Breast epithelium (tissue), 4 donors: ENCODE data around the gene ROBO2. TPM values are rescaled to one million over a fixed set of nuclear protein-coding genes. Genes with fewer than 3 reads are reported as not detected.

ENCODE experiments used
- DNase-seq, 2 donors: peaks; one replicate each; pipeline ENCODE4 v3.0.0-alpha.2; 2019; ENCODE audit warnings: low spot score in 2 of 2
- H3K27ac ChIP-seq, 2 donors: fragments of 200-600 bp; sonication (generic) in 1 of 2; one replicate each; pipeline ENCODE4 v1.5.1; 2016 to 2019; ENCODE audit warnings: mild to moderate bottlenecking in 1 of 2
- H3K27me3 ChIP-seq, 2 donors: fragments of 200-600 bp; sonication (generic) in 1 of 2; one replicate each; pipeline versions ENCODE4 v1.5.1 to v1.6.0; 2017 to 2019; ENCODE audit warnings: control low read depth in 1 of 2, mild to moderate bottlenecking in 1 of 2
- H3K36me3 ChIP-seq: fragments of 200-600 bp; one replicate; pipeline ENCODE4 v1.5.1; 2019
- H3K4me1 ChIP-seq, 2 donors: fragments of 200-600 bp; sonication (generic); one replicate each; pipeline ENCODE4 v1.5.1; 2016 to 2019; ENCODE audit warnings: control low read depth in 1 of 2
- H3K4me3 ChIP-seq, 3 donors: fragments of 200-600 bp; sonication (generic); 1 replicate in 2 of 3; 2 replicates in 1 of 3; pipeline ENCODE4 v1.5.1; 2016 to 2019; ENCODE audit warnings: mild to moderate bottlenecking in 3 of 3, moderate library complexity in 2 of 3
- H3K9me3 ChIP-seq, 2 donors: fragments of 200-600 bp; sonication (generic) in 1 of 2; one replicate each; pipeline ENCODE4 v1.5.1; 2016 to 2019; ENCODE audit warnings: control low read depth in 1 of 2
- CTCF ChIP-seq, 3 donors: fragments of 450-650 bp; IDR thresholded peaks; one replicate each; pipeline ENCODE4 v1.5.1; 2016 to 2017; ENCODE audit warnings: antibody characterized with exemption in 3 of 3, mild to moderate bottlenecking in 3 of 3, moderate library complexity in 3 of 3
- POLR2A ChIP-seq: fragments of 450-650 bp; IDR thresholded peaks from one replicate; pipeline ENCODE4 v1.6.1; 2016; ENCODE audit warnings: antibody characterized with exemption, mild to moderate bottlenecking, moderate library complexity
- POLR2AphosphoS5 ChIP-seq, 3 donors: sonication (generic); formaldehyde crosslinking; IDR thresholded peaks; one replicate each; pipeline ENCODE4 v1.6.1; 2017; ENCODE audit warnings: antibody characterized with exemption in 3 of 3
- intact Hi-C: fragments of 100-400 bp; cut with DNase I; formaldehyde crosslinking; loops from one replicate; pipeline ENCODE4 v1.15.1; 2023; ENCODE audit warnings: low total_unique reads
- total RNA-seq, 3 donors: library from RNA; depleted of rRNA; stranded (reverse); fragments of >200 nt; gene quantifications; one replicate each; pipeline ENCODE4 v1.1.0, GENCODE V29; 2016

The ROBO2 gene
- total RNA-seq, 3 donors from 2014 or later = 0.98 to 1.4 (median 1.3) TPM

- DNase-seq = no peak
- no peak for TF ChIP-seq CTCF (IDR thresholded peaks at IDR 0.05)
- no peak overlapping the region for H3K27ac ChIP-seq
- intact Hi-C loops = no loop called here
- H3K27me3 ChIP-seq = no peaks in the 10 kb centered on the region
- no peak overlapping the region for H3K4me3 ChIP-seq
- no peaks in the 10 kb centered on the region for H3K36me3 ChIP-seq
- H3K9me3 ChIP-seq = no peaks in the 10 kb centered on the region
- no peaks in the 10 kb centered on the region for H3K4me1 ChIP-seq
Measured at GRCh38 chr3:77051591-77051990, 11.7 kb downstream of the ROBO2 start.

GRCh38 chr3:77052051-77052501 lies 12.2 kb downstream of the ROBO2 start:
- Histone ChIP-seq H3K27me3 (no peaks in the 10 kb centered on the region), H3K36me3 (no peaks in the 10 kb centered on the region), H3K9me3 (no peaks in the 10 kb centered on the region), H3K27ac (no peak overlapping the region), H3K4me3 (no peak overlapping the region), H3K4me1 (no peaks in the 10 kb centered on the region)
- no peak for DNase-seq
- intact Hi-C loops = no loop called here
- TF ChIP-seq POLR2AphosphoS5 (IDR thresholded peaks at IDR 0.05) (no peak), POLR2A (no peak), CTCF (IDR thresholded peaks at IDR 0.05) (no peak)

- H3K4me1 ChIP-seq = no peaks in the 10 kb centered on the region
- no peaks in the 10 kb centered on the region for H3K36me3 ChIP-seq
- intact Hi-C loops = no loop called here
- no peaks in the 10 kb centered on the region for H3K27me3 ChIP-seq
- H3K27ac ChIP-seq = no peak overlapping the region
- H3K9me3 ChIP-seq = no peaks in the 10 kb centered on the region
- no peak for DNase-seq
- H3K4me3 ChIP-seq = no peak overlapping the region
- TF ChIP-seq POLR2A (no peak), CTCF (IDR thresholded peaks at IDR 0.05) (no peak), POLR2AphosphoS5 (IDR thresholded peaks at IDR 0.05) (no peak)
Measured at GRCh38 chr3:77052733-77053670, 13.1 kb downstream of the ROBO2 start.

- TF ChIP-seq POLR2AphosphoS5 (IDR thresholded peaks at IDR 0.05) (no peak), CTCF (IDR thresholded peaks at IDR 0.05) (no peak), POLR2A (no peak)
- Histone ChIP-seq H3K4me3 (no peak overlapping the region), H3K9me3 (no peaks in the 10 kb centered on the region), H3K4me1 (no peaks in the 10 kb centered on the region), H3K27ac (no peak overlapping the region), H3K27me3 (no peaks in the 10 kb centered on the region), H3K36me3 (no peaks in the 10 kb centered on the region)
- intact Hi-C loops = no loop called here
- no peak for DNase-seq
Measured at GRCh38 chr3:77053795-77054194, 13.9 kb downstream of the ROBO2 start.

- no peak overlapping the region for H3K4me3 ChIP-seq
- intact Hi-C loops = no loop called here
- TF ChIP-seq POLR2AphosphoS5 (IDR thresholded peaks at IDR 0.05) = no peak
- TF ChIP-seq CTCF (IDR thresholded peaks at IDR 0.05) = no peak
- TF ChIP-seq POLR2A = no peak
Measured at GRCh38 chr3:77055841-77056341, 16.0 kb downstream of the ROBO2 start.

More at GRCh38 chr3:77055841-77056341, 16.0 kb downstream of the ROBO2 start:
- no peak overlapping the region for H3K27ac ChIP-seq
- H3K9me3 ChIP-seq = no peaks in the 10 kb centered on the region
- H3K36me3 ChIP-seq = no peaks in the 10 kb centered on the region
- H3K27me3 ChIP-seq = no peaks in the 10 kb centered on the region
- DNase-seq = no peak
- no peaks in the 10 kb centered on the region for H3K4me1 ChIP-seq
